Measurements from ENCODE around the gene MYCBP2.

DNA sequence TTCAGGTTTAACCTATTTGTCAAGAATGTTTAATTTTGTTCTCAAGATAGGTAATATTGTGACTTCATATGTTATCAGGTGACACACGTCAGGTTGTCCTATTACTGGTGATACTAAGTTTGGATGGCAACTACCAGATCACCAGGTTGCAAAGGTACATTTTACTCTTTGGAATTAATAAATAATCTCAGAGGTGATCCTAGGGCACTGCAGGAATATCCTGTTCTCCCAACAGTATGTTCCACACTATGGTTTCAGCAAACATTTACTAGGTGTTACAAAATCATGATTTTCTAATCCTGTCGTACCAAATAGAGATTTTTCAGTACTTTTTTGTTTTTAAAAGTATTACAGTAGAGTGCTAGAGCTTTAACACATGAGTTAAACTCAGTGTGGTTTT lies 29.3 kb upstream of the MYCBP2 start:
- TF ChIP-seq, protein P1, sequence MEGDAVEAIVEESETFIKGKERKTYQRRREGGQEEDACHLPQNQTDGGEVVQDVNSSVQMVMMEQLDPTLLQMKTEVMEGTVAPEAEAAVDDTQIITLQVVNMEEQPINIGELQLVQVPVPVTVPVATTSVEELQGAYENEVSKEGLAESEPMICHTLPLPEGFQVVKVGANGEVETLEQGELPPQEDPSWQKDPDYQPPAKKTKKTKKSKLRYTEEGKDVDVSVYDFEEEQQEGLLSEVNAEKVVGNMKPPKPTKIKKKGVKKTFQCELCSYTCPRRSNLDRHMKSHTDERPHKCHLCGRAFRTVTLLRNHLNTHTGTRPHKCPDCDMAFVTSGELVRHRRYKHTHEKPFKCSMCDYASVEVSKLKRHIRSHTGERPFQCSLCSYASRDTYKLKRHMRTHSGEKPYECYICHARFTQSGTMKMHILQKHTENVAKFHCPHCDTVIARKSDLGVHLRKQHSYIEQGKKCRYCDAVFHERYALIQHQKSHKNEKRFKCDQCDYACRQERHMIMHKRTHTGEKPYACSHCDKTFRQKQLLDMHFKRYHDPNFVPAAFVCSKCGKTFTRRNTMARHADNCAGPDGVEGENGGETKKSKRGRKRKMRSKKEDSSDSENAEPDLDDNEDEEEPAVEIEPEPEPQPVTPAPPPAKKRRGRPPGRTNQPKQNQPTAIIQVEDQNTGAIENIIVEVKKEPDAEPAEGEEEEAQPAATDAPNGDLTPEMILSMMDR (IDR thresholded peaks at IDR 0.05) = no peak
- TF ChIP-seq POLR2A (IDR thresholded peaks at IDR 0.05) = no peak
